Fibroblast of lung (primary cell): Measurements from ENCODE around the gene LCN9. TPM values are rescaled to one million over a fixed set of nuclear protein-coding genes. Genes with fewer than 3 reads are reported as not detected.

Source experiments
- DNase-seq, 2 donors: peaks; one replicate each; pipeline versions ENCODE4 v3.0.0 to v3.0.0-alpha.2; 2010; ENCODE audit warnings: low read depth in 2 of 2
- H2AFZ ChIP-seq: 2 replicates; pipeline ENCODE4 v1.5.1; 2012; ENCODE audit warnings: low read length, control low read depth, inconsistent platforms
- H3K27ac ChIP-seq: 2 replicates; pipeline ENCODE4 v1.5.1; 2011; ENCODE audit warnings: low read length, control low read depth; ENCODE audit not compliant: insufficient read depth
- H3K27me3 ChIP-seq: 2 replicates; pipeline ENCODE4 v1.5.1; 2011; ENCODE audit warnings: mild to moderate bottlenecking, low read length; ENCODE audit not compliant: control insufficient read depth, insufficient read depth
- H3K36me3 ChIP-seq: 2 replicates; pipeline ENCODE4 v1.5.1; 2011; ENCODE audit warnings: low read length; ENCODE audit not compliant: control insufficient read depth, insufficient read depth
- H3K4me1 ChIP-seq: 2 replicates; pipeline ENCODE4 v1.5.1; 2011; ENCODE audit warnings: low read length; ENCODE audit not compliant: control insufficient read depth, insufficient read depth; ENCODE audit errors: extremely low read depth
- H3K4me2 ChIP-seq: 2 replicates; pipeline ENCODE4 v1.5.1; 2011; ENCODE audit warnings: low read length, control low read depth; ENCODE audit not compliant: insufficient read depth; ENCODE audit errors: extremely low read depth
- H3K4me3 ChIP-seq, 4 experiments: fragments of 200-600 bp in 1 of 4; sonication (generic) in 1 of 4; replicated peaks in 1 of 4; 2 replicates each; pipeline ENCODE4 v1.5.1; 2011 to 2016; ENCODE audit warnings: low read length in 4 of 4, low read depth in 3 of 4, mild to moderate bottlenecking in 3 of 4, control low read depth in 2 of 4, inconsistent platforms in 1 of 4, mixed read lengths in 1 of 4; ENCODE audit not compliant: insufficient read depth in 1 of 4; ENCODE audit errors: control extremely low read depth in 1 of 4
- H3K79me2 ChIP-seq: 2 replicates; pipeline ENCODE4 v1.5.1; 2012; ENCODE audit warnings: mild to moderate bottlenecking, low read length, inconsistent platforms; ENCODE audit not compliant: control insufficient read depth, insufficient read depth
- H3K9ac ChIP-seq: 2 replicates; pipeline ENCODE4 v1.5.1; 2011; ENCODE audit warnings: mild to moderate bottlenecking, low read length, control low read depth; ENCODE audit not compliant: insufficient read depth
- H3K9me3 ChIP-seq: 2 replicates; pipeline ENCODE4 v1.5.1; 2012; ENCODE audit warnings: low read depth, low read length; ENCODE audit not compliant: control insufficient read depth, insufficient read depth
- H4K20me1 ChIP-seq: 2 replicates; pipeline ENCODE4 v1.5.1; 2011; ENCODE audit warnings: low read length; ENCODE audit not compliant: control insufficient read depth, insufficient read depth; ENCODE audit errors: extremely low read depth
- CTCF ChIP-seq, 2 donors: IDR thresholded peaks in 1 of 2; conservative IDR thresholded peaks in 1 of 2; 1 replicate in 1 of 2; 2 replicates in 1 of 2; pipeline ENCODE4 v1.5.1; 2011 to 2012; ENCODE audit warnings: low read length in 2 of 2, control low read depth in 1 of 2, inconsistent platforms in 1 of 2, low read depth in 1 of 2, mild to moderate bottlenecking in 1 of 2
- EZH2 ChIP-seq: IDR thresholded peaks from 2 replicates; pipeline ENCODE4 v1.5.1; 2012; ENCODE audit warnings: low read length, control low read depth, mild to moderate bottlenecking; ENCODE audit errors: missing control alignments
- polyA plus RNA-seq, 2 donors: library from polyadenylated mRNA; depleted of rRNA in 1 of 2; stranded (reverse) in 1 of 2; unstranded in 1 of 2; fragments of >200 nt; gene quantifications; 2 replicates each; pipeline ENCODE4 v1.2.1, GENCODE V29; 2011 to 2012; ENCODE audit warnings: missing spikeins in 1 of 2
- total RNA-seq: library from RNA; depleted of rRNA; stranded (reverse); fragments of >200 nt; gene quantifications from 2 replicates; pipeline ENCODE4 v1.2.1, GENCODE V29; 2014

LCN9 gene
- total and polyA plus RNA-seq, 2 donors (not counting 1 experiment from before 2014, with no cell fraction given): not detected

DNA sequence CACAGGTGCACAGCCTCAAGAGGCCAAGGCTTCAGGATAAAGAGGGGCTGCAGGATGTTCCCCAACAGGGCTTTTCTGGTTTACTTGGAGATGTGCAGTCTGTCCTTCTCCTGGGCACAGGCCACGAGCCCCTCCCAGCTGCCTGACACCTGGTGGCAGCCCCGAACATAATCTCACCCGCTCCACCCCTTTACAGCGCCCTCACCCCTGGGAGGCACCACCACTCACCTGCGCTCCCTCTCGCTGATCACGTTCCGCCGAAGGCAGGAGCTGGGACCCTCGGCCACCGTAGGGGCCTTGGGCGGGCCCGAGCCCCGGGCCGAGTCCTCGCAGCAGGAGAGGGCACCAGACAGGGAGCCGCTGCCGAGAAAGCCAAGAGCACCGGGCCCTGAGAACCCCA lies 35.7 kb downstream of the LCN9 start:
- H3K4me1 ChIP-seq: no peaks in the 10 kb centered on the region
- no peaks in the 10 kb centered on the region for H3K9me3 ChIP-seq
- H2AFZ ChIP-seq: no peak overlapping the region
- no peak overlapping the region for H3K27ac ChIP-seq
- TF ChIP-seq EZH2 (no peak), CTCF (conservative IDR thresholded peaks at IDR 0.05 in 1 of 2, IDR thresholded peaks at IDR 0.05 in 1 of 2; ENCODE audit: low read depth in 1 of 2, low read length in 2 of 2) (no peak)
- H3K9ac ChIP-seq: no peak overlapping the region
- no peak overlapping the region for H3K4me3 ChIP-seq
- no peaks in the 10 kb centered on the region for H3K79me2 ChIP-seq
- no peaks in the 10 kb centered on the region for H3K36me3 ChIP-seq
- no peak for DNase-seq
- H3K27me3 ChIP-seq: no peaks in the 10 kb centered on the region
- no peak overlapping the region for H3K4me2 ChIP-seq
- no peaks in the 10 kb centered on the region for H4K20me1 ChIP-seq

GRCh38 chr9:135699440-135699839 lies 36.3 kb downstream of the LCN9 start, which contains the start of gene SOHLH1:
Gene SOHLH1, minus strand, starts transcription at chr9:135699481. Its CDS starts 14 bp downstream, at chr9:135699467.
- no peak within 1 kb of the TSS for H3K27ac ChIP-seq
- no peaks in the 10 kb centered on the region for H3K27me3 ChIP-seq
- no peak within 1 kb of the TSS for H3K4me2 ChIP-seq
- H3K4me1 ChIP-seq: no peaks in the 10 kb centered on the region
- no peak within 1 kb of the TSS for H3K4me3 ChIP-seq
- H3K9ac ChIP-seq: no peak within 1 kb of the TSS
- no peak within 1 kb of the TSS for H2AFZ ChIP-seq
- no peaks in the 10 kb centered on the region for H3K79me2 ChIP-seq
- no peak for TF ChIP-seq CTCF (conservative IDR thresholded peaks at IDR 0.05 in 1 of 2, IDR thresholded peaks at IDR 0.05 in 1 of 2; ENCODE audit: low read depth in 1 of 2, low read length in 2 of 2)
- no peak for TF ChIP-seq EZH2
- H3K9me3 ChIP-seq: no peaks in the 10 kb centered on the region
- H4K20me1 ChIP-seq: no peaks in the 10 kb centered on the region
- DNase-seq: no peak
- H3K36me3 ChIP-seq: no peaks in the 10 kb centered on the region

DNA sequence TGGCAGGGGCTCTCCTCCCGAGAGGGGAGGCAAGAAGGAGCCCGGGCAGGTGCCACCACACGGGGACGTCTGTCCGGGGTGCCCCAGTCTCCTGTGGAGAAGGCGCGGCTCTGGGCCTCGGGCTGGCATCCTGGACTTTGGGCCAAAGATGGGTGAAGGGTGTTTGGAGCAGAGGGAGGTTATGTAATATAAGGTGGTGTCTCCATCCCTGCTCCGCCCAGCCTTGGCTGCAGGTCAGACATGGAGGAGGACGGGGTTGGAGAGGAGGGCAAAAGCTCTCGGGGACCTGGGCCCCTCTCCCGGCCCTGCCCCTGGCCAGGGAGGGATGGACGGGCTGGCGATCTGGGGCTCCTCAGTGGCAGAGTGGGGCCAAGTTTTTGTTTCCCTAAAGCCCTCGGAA lies 37.4 kb downstream of the LCN9 start:
- H3K4me3 ChIP-seq: no peak overlapping the region
- H3K36me3 ChIP-seq: no peaks in the 10 kb centered on the region
- no peak overlapping the region for H2AFZ ChIP-seq
- H3K27ac ChIP-seq: no peak overlapping the region
- TF ChIP-seq CTCF (conservative IDR thresholded peaks at IDR 0.05 in 1 of 2, IDR thresholded peaks at IDR 0.05 in 1 of 2; ENCODE audit: low read depth in 1 of 2, low read length in 2 of 2) (no peak), EZH2 (no peak)
- no peak overlapping the region for H3K4me2 ChIP-seq
- no peaks in the 10 kb centered on the region for H3K79me2 ChIP-seq
- H4K20me1 ChIP-seq: no peaks in the 10 kb centered on the region
- no peak for DNase-seq
- H3K4me1 ChIP-seq: no peaks in the 10 kb centered on the region
- no peaks in the 10 kb centered on the region for H3K27me3 ChIP-seq
- H3K9me3 ChIP-seq: no peaks in the 10 kb centered on the region
- no peak overlapping the region for H3K9ac ChIP-seq
